KOPT-K1 (cell line): ENCODE data around the gene LPCAT3.

Experiments used
- H3K27ac ChIP-seq: fragments of 200-600 bp; sonication (generic); 2 replicates; pipeline ENCODE4 v1.5.1; 2016; ENCODE audit warnings: antibody characterized with exemption, mild to moderate bottlenecking, low read depth, low read length; ENCODE audit not compliant: poor library complexity, severe bottlenecking
- H3K36me3 ChIP-seq: fragments of 200-600 bp; sonication (generic); 2 replicates; pipeline ENCODE4 v1.5.1; 2017; ENCODE audit warnings: antibody characterized with exemption, mild to moderate bottlenecking, low read length, moderate library complexity; ENCODE audit not compliant: insufficient read depth
- H3K9me3 ChIP-seq: fragments of 200-600 bp; sonication (generic); 2 replicates; pipeline ENCODE4 v1.5.1; 2017; ENCODE audit warnings: antibody characterized with exemption, low read length, mild to moderate bottlenecking; ENCODE audit not compliant: insufficient read depth, poor library complexity, severe bottlenecking

Gene LPCAT3

GRCh38 chr12:6996040-6996441, 22.2 kb downstream of the LPCAT3 start:
- Histone ChIP-seq H3K36me3 (peaks cover 69% of the 10 kb centered on the region), H3K9me3 (no peaks in the 10 kb centered on the region), H3K27ac (no peak overlapping the region)

GRCh38 chr12:6987956-6988553, 30.2 kb downstream of the LPCAT3 start:
- no peaks in the 10 kb centered on the region for H3K9me3 ChIP-seq
- peaks cover 54% of the 10 kb centered on the region for H3K36me3 ChIP-seq
- no peak overlapping the region for H3K27ac ChIP-seq

DNA sequence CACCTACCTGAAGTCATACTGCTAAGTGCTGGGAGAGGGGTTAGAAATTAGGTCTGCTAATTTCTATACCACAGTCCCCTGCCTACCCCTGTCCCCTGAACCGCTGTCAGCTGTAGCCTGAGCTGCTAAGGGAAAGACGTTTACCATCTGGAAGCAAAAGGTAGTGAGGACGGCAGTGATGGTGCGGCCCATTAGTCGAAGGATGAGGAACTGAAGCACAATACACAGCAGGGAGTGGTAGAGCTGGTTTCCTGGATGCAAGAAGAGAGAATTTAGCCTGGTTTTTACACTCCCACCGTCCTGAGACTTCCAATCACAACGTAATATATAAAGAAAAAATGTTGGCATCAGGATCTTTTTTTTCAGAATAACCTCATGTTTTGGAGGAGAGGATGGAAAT, 35.7 kb downstream of the LPCAT3 start:
- H3K36me3 ChIP-seq: peaks cover 75% of the 10 kb centered on the region
- H3K9me3 ChIP-seq: no peaks in the 10 kb centered on the region
- no peak overlapping the region for H3K27ac ChIP-seq

GRCh38 chr12:6981152-6982052, 36.9 kb downstream of the LPCAT3 start:
- Histone ChIP-seq H3K9me3 (no peaks in the 10 kb centered on the region), H3K36me3 (peaks cover 85% of the 10 kb centered on the region), H3K27ac (no peak overlapping the region)

- Histone ChIP-seq H3K9me3 (no peaks in the 10 kb centered on the region), H3K36me3 (peaks cover 92% of the 10 kb centered on the region), H3K27ac (no peak overlapping the region)
Measured at GRCh38 chr12:6980740-6981139, 37.5 kb downstream of the LPCAT3 start.

- Histone ChIP-seq H3K27ac (no peak overlapping the region), H3K9me3 (no peaks in the 10 kb centered on the region), H3K36me3 (peaks cover 98% of the 10 kb centered on the region)
Measured at GRCh38 chr12:6980075-6980474, 38.2 kb downstream of the LPCAT3 start.

GRCh38 chr12:6979453-6979852, 38.8 kb downstream of the LPCAT3 start:
- Histone ChIP-seq H3K9me3 (no peaks in the 10 kb centered on the region), H3K27ac (no peak overlapping the region), H3K36me3 (peaks cover 99% of the 10 kb centered on the region)

DNA sequence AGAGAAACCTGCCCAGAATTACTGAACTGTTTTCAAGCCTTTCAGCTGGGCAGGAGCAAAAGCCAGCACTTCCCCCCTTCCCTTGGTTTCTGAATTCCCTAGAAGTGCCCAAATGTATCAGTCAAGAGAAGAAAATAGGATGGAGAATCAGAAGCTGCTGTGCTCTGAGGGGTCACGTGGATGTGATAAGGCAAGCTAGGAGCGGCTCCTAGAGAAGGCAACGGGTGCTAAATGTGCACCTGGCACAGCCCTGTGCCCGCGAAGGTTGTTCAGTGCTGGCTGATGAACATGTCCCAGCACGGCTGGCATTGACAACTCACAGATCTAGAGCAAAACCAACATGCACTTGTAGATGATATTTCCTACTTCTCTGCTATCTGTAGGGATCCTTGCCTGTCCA, 39.3 kb downstream of the LPCAT3 start:
- peaks cover 99% of the 10 kb centered on the region for H3K36me3 ChIP-seq
- H3K27ac ChIP-seq: no peak overlapping the region
- H3K9me3 ChIP-seq: no peaks in the 10 kb centered on the region

DNA sequence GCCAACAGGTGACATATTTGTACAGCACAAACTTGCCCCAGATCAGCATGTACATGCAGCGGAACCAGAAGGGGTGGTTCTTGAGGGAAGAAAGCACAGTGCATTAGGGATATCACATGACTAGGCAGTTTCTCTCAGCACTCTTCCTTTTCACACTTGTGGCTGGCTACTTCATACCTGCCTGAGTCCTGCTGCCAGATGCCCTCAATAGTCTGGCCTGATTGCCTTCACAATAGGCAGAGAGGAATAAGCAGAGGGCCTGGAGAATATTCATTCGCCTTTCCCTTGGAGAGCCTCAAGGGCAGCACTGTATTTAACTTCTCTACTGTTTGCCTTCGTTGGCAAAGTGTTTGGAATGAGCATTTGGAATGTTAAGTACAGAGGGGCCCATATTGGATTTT, 39.7 kb downstream of the LPCAT3 start:
- Histone ChIP-seq H3K36me3 (peaks cover 99% of the 10 kb centered on the region), H3K9me3 (no peaks in the 10 kb centered on the region), H3K27ac (no peak overlapping the region)

- Histone ChIP-seq H3K27ac (no peak overlapping the region), H3K36me3 (peaks cover 98% of the 10 kb centered on the region), H3K9me3 (no peaks in the 10 kb centered on the region)
Measured at GRCh38 chr12:6978188-6978587, 40.1 kb downstream of the LPCAT3 start.

DNA sequence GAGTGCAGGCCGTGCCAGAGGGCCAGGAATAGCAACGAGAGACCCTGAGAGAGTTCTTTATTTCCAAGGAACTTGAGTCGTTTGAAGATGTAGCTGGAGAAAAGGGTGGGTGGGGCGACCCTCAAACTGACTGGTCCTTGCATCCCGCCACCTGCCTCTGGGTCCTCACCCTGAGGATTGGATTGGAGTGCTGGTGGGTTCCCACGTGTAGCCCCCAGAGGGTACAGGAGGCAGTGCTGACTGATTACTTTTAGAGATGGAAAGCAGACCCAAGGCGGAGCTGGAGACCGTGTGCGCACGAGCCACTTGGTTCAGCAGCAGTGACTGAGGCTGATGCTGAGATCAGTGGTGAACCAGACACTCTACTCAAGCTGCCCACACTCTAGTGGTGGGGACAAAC, 40.6 kb downstream of the LPCAT3 start:
- H3K9me3 ChIP-seq: no peaks in the 10 kb centered on the region
- H3K27ac ChIP-seq: no peak overlapping the region
- peaks cover 99% of the 10 kb centered on the region for H3K36me3 ChIP-seq

DNA sequence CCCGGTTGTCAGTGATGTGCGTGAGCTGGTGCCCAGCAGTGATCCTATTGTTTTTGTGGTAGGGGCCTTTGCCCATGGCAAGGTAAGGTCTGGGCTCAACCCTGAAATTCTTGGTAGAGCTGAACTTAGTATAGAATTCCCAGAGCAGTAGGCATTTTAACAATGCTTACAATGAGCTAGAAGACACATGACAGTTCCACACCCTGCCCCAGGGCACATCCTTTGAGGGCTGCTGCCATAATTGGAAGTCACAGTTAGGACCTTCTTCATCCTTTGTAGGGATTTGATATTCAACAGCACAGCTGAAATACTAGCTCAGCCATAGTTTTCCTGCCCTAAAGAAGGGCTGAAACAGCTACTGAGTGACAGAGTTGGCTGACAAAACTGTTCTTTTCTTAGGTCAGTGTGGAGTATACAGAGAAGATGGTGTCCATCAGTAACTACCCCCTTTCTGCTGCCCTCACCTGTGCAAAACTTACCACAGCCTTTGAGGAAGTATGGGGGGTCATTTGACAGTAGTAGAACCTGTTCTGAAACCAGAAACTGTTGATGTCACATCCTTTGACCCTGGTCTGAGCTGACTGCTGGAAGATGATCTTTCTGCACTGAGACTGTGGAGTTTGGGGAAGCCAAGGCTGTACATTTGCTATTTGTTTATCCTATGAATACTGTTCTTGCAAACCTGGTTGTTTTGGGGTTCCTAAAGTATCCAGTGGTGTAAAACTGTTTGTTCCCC, 42.8 kb downstream of the LPCAT3 start:
- Histone ChIP-seq H3K36me3 (peaks cover 82% of the 10 kb centered on the region), H3K27ac (no peak overlapping the region), H3K9me3 (no peaks in the 10 kb centered on the region)

GRCh38 chr12:6974180-6974579, 44.1 kb downstream of the LPCAT3 start:
- Histone ChIP-seq H3K9me3 (no peaks in the 10 kb centered on the region), H3K36me3 (peaks cover 71% of the 10 kb centered on the region), H3K27ac (no peak overlapping the region)

GRCh38 chr12:6970096-6970527, 48.2 kb downstream of the LPCAT3 start:
- peak overlapping the region; percentile 88 for H3K27ac ChIP-seq
- H3K36me3 ChIP-seq: peaks cover 71% of the 10 kb centered on the region
- no peaks in the 10 kb centered on the region for H3K9me3 ChIP-seq

- no peaks in the 10 kb centered on the region for H3K9me3 ChIP-seq
- H3K36me3 ChIP-seq: peaks cover 67% of the 10 kb centered on the region
- peak overlapping the region; percentile 88 for H3K27ac ChIP-seq
Measured at GRCh38 chr12:6968426-6968825, 49.9 kb downstream of the LPCAT3 start.
